Psoas muscle (tissue), 8 donors: ENCODE results near the gene MATN1. TPM values are rescaled to one million over a fixed set of nuclear protein-coding genes. Genes with fewer than 3 reads are reported as not detected.

Experiments
- ATAC-seq, 4 donors: fragments of 200-7000 bp; cut with Tn5 transposase; one replicate each; pipeline ENCODE4 v1.9.1; 2020; ENCODE audit warnings: moderate library complexity in 3 of 4, mild to moderate bottlenecking in 2 of 4
- DNase-seq, 2 donors: peaks; one replicate each; pipeline ENCODE4 v3.0.0-alpha.2; 2020
- H3K27ac ChIP-seq: fragments of 200-600 bp; one replicate; pipeline ENCODE4 v1.8.0; 2022
- H3K27me3 ChIP-seq, 3 donors: fragments of 200-600 bp in 1 of 3; one replicate each; pipeline versions ENCODE4 v1.6.1 to v1.8.0; 2013 to 2022; ENCODE audit warnings: low read length in 2 of 3, mild to moderate bottlenecking in 2 of 3, moderate library complexity in 1 of 3; ENCODE audit not compliant: insufficient read depth in 3 of 3
- H3K36me3 ChIP-seq, 2 donors: fragments of 200-600 bp in 1 of 2; one replicate each; pipeline versions ENCODE4 v1.6.1 to v1.8.0; 2013 to 2022; ENCODE audit warnings: low read depth in 1 of 2, mild to moderate bottlenecking in 1 of 2, moderate library complexity in 1 of 2; ENCODE audit not compliant: insufficient read depth in 1 of 2
- H3K4me1 ChIP-seq: fragments of 200-600 bp; one replicate; pipeline ENCODE4 v1.8.0; 2022
- H3K4me3 ChIP-seq: fragments of 200-600 bp; one replicate; pipeline ENCODE4 v1.8.0; 2022; ENCODE audit warnings: mild to moderate bottlenecking
- H3K9me3 ChIP-seq: fragments of 200-600 bp; one replicate; pipeline ENCODE4 v1.8.0; 2022
- WGBS, 3 donors: extraction: QIAGEN DNeasy Blood & Tissue Kit; methylation state at CpG; one replicate each; pipeline versions ENCODE4 v1.1.6 to v1.1.7; 2013; 5-methylcytosine and 5-hydroxymethylcytosine counted together
- intact Hi-C, 2 donors: fragments of 100-400 bp; cut with DNase I; formaldehyde crosslinking; loops; one replicate each; pipeline versions ENCODE4 v1.11.0 to v1.14.2; 2022
- polyA plus RNA-seq, 3 donors: library from polyadenylated mRNA; stranded (reverse); fragments of 200-250 nt; gene quantifications; one replicate each; pipeline ENCODE4 v1.2.3, GENCODE V29; 2013
- total RNA-seq, 4 donors: library from RNA; stranded (reverse); fragmentation: NEBNext Ultra II Directional in 2 of 4; extraction: Animal tissue kit (Norgen Biotek cat#: 25700) in 2 of 4; gene quantifications; one replicate each; pipeline versions ENCODE4 v1.2.1 to v1.2.4, GENCODE V29; 2021 to 2023
- TF ChIP-seq, protein P1 (sequence below): fragments of 200-600 bp; IDR thresholded peaks from one replicate; pipeline ENCODE4 v1.8.0; 2022; ENCODE audit warnings: antibody characterized with exemption
- donor health status: healthy with polysubstance abuse.
- donor health status: DM: no; HTN: no; CAD: no; lungs with moderate emphysema.
- donor health status: Bipolar disorder and iron deficiency.
- donor health status: healthy.
- donor health status: DM: yes; HTN: yes; CAD: no.
- donor health status: DM: no; HTN: no; CAD: no.
- donor health status: DM: no; HTN: no; CAD: no.
- donor health status: DM: yes; HTN: yes; CAD: no.

MATN1 gene
- total and polyA plus RNA-seq, 7 donors = 0.03 to 0.07 (median 0.04) TPM; not detected in 4

DNA sequence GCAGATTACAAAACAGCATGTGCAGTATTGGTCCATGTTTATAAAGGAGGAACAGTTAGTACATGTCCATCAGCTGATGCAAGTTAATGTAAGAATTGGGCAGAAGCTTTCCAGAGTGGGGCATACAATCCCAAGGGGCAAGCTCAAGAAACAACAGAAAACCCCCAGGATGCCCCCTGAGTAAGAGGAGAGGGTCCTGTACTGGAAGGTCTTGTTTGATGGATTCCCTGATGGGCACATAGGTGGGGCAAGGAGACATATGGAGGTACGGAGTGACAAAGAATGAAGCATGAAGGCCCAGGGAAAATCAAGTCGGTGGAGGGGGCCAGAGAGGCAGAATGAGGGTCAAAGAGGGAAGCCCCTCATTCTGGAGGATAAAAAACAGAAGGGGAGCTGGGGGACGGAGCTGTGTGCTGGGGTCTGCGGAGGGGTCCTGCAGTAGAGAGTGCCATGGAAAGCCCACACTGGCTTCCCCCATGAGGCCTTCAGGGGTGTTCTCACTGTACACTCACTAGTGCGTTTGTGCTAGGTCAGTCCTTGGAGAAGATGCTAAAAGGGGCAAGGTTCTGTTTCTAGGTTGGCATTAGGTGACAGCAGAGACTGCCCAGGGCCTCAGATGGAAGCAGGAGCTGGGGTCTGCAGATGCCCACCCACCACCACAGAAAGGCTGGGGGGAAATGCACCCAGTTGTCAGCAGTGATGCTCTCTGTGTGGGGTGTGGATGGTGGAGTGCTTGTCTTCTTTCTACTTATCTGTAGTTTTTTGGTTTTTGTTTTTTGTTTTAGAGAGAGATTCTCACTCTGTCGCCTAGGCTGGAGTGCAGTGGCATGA is 12.5 kb upstream of the MATN1 start:
- ATAC-seq (no peak), DNase-seq (no peak)
- 90 to 94% (median 90%) methylated on average over 6 of the region's 6 CpGs for WGBS, 3 donors
- H3K36me3 ChIP-seq = no peaks in the 10 kb centered on the region
- H3K4me1 ChIP-seq = no peaks in the 10 kb centered on the region
- H3K4me3 ChIP-seq = no peak overlapping the region
- no peaks in the 10 kb centered on the region for H3K9me3 ChIP-seq
- TF ChIP-seq, protein P1, sequence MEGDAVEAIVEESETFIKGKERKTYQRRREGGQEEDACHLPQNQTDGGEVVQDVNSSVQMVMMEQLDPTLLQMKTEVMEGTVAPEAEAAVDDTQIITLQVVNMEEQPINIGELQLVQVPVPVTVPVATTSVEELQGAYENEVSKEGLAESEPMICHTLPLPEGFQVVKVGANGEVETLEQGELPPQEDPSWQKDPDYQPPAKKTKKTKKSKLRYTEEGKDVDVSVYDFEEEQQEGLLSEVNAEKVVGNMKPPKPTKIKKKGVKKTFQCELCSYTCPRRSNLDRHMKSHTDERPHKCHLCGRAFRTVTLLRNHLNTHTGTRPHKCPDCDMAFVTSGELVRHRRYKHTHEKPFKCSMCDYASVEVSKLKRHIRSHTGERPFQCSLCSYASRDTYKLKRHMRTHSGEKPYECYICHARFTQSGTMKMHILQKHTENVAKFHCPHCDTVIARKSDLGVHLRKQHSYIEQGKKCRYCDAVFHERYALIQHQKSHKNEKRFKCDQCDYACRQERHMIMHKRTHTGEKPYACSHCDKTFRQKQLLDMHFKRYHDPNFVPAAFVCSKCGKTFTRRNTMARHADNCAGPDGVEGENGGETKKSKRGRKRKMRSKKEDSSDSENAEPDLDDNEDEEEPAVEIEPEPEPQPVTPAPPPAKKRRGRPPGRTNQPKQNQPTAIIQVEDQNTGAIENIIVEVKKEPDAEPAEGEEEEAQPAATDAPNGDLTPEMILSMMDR = no peak
- intact Hi-C loops = no loop called here
- H3K27me3 ChIP-seq = no peaks in the 10 kb centered on the region
- H3K27ac ChIP-seq = no peak overlapping the region

DNA sequence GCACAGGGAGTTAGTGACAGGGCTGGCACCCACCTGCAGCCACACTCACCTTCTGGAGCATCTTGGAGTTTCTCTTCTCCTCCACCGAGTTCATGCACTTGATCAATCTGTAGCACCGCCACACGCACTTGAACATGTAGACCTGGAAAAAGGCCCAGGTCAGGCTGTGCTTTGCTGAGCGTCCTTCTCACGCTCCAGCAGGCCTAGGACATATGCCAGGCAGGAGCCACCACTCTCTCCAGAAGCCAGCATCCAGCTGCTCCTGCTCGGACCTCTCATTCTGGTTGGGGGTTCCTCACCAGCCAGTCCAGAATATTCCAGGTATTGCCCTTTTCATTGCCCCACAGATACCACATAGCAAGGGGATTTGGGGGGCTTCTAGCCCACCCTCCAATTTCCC is 11.7 kb upstream of the MATN1 start:
- WGBS, 3 donors = 37 to 81% (median 55%) methylated on average over 6 of the region's 6 CpGs
- Histone ChIP-seq H3K27me3 (no peaks in the 10 kb centered on the region), H3K4me3 (no peak overlapping the region), H3K4me1 (no peaks in the 10 kb centered on the region), H3K36me3 (no peaks in the 10 kb centered on the region), H3K27ac (no peak overlapping the region), H3K9me3 (no peaks in the 10 kb centered on the region)
- ATAC-seq (no peak), DNase-seq (no peak)
- intact Hi-C loops = no loop called here
- TF ChIP-seq, protein P1 = no peak

DNA sequence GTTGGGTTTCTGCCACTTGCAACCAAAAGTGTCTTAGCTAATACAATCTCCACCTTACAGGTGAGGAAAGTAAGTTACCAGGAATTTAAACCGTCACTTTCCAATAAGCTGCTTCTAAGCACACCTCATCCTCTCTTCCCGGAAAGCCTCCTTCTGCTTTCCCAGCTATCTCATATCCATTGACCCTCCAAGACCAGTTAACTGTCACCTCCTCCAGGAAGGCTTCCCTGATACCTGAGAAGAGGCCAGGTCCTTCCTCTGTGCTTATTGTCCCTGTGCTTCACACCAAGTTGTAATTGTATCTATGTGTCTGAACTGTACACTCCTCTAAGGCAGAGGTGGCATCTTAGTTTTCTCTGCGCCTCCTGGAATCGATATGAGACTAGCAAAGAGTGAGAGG is 11.2 kb upstream of the MATN1 start:
- H3K36me3 ChIP-seq = no peaks in the 10 kb centered on the region

DNA sequence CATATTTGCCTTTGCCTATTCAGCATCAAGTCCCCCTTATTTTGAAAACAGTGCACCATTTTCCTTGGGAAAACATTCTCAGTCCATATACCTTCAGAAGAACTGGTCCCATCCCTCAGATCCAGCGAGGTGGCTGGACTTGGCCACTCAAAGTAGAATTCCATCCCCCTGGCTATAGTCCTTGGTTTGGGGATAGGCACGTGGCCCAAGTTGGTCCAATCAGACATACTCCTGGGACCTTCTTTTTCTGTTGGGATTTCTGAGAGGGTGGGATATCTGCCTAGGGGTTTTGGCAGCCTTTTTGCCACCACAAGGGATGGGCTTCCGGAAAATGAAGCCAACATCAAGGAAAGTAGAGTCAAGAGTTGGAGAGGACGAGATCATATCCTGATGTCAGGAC is 10.7 kb upstream of the MATN1 start:
- DNase-seq (no peak), ATAC-seq (no peak)
- no peaks in the 10 kb centered on the region for H3K4me1 ChIP-seq
- intact Hi-C loops = no loop called here
- no peaks in the 10 kb centered on the region for H3K36me3 ChIP-seq
- TF ChIP-seq, protein P1 = no peak
- no peaks in the 10 kb centered on the region for H3K9me3 ChIP-seq
- no peak overlapping the region for H3K4me3 ChIP-seq
- no peak overlapping the region for H3K27ac ChIP-seq
- no peaks in the 10 kb centered on the region for H3K27me3 ChIP-seq
- WGBS, 3 donors = 91 to 92% (median 91%) methylated on average over 4 of the region's 4 CpGs

More for the DNA sequence above, 11.2 kb upstream of the MATN1 start:
- Histone ChIP-seq H3K4me3 (no peak overlapping the region), H3K4me1 (no peaks in the 10 kb centered on the region), H3K9me3 (no peaks in the 10 kb centered on the region), H3K27ac (no peak overlapping the region), H3K27me3 (no peaks in the 10 kb centered on the region)
- intact Hi-C loops = no loop called here
- WGBS, 3 donors = 98 to 99% (median 98%) methylated on average over 4 of the region's 4 CpGs
- no peak for ATAC-seq
- no peak for DNase-seq
- TF ChIP-seq, protein P1 = no peak

DNA sequence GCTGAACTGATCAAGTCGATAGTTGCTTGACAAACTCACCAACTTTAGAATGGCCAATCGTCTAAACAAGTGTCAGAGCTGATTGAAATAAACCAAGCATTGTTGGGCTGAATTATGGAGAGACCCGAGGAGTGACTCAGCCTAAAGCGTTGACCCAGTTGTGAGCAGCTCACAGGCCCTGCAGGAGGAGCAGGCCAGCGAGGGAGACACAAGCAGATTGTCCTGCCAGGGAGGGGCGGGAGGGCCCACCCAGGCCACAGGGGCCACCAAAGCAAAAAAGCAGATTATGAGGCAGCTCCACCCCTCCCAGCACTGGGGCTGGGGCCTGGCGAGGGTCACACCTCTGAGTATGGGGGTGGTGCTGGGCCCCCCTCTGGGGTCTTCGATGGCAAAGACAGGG is 10.1 kb upstream of the MATN1 start:
- no peaks in the 10 kb centered on the region for H3K9me3 ChIP-seq
- H3K36me3 ChIP-seq = no peaks in the 10 kb centered on the region
- intact Hi-C loops = no loop called here
- no peak overlapping the region for H3K4me3 ChIP-seq
- H3K27me3 ChIP-seq = no peaks in the 10 kb centered on the region
- DNase-seq (no peak), ATAC-seq (no peak)
- WGBS, 3 donors = 81 to 87% (median 85%) methylated on average over 8 of the region's 8 CpGs
- H3K27ac ChIP-seq = no peak overlapping the region
- TF ChIP-seq, protein P1 = no peak
- no peaks in the 10 kb centered on the region for H3K4me1 ChIP-seq
